ENCODE results near the gene CNTNAP4.

DNA sequence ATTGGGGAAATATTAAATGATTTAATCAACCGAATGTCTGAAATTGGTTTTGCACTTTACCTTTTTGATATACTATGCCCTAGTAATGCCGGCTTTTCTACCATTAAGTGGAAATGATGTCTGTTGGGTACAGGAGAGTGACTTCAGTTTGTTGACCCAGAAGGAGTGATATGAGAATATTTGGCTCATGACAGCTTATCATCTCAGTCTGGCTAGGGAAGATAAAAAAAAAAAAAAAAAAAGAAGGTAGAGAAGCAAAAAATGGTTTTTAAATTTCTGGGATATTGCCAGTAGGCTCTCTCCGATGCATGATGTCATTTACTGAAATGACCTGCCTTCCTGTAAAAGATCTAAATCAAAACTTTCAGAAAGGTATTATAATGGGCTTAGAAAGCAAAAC is 69.0 kb downstream of the CNTNAP4 start:
- no peak for TF ChIP-seq POLR2AphosphoS5 (IDR thresholded peaks at IDR 0.05; ENCODE audit: low read depth, low read length)
- TF ChIP-seq, protein P1, sequence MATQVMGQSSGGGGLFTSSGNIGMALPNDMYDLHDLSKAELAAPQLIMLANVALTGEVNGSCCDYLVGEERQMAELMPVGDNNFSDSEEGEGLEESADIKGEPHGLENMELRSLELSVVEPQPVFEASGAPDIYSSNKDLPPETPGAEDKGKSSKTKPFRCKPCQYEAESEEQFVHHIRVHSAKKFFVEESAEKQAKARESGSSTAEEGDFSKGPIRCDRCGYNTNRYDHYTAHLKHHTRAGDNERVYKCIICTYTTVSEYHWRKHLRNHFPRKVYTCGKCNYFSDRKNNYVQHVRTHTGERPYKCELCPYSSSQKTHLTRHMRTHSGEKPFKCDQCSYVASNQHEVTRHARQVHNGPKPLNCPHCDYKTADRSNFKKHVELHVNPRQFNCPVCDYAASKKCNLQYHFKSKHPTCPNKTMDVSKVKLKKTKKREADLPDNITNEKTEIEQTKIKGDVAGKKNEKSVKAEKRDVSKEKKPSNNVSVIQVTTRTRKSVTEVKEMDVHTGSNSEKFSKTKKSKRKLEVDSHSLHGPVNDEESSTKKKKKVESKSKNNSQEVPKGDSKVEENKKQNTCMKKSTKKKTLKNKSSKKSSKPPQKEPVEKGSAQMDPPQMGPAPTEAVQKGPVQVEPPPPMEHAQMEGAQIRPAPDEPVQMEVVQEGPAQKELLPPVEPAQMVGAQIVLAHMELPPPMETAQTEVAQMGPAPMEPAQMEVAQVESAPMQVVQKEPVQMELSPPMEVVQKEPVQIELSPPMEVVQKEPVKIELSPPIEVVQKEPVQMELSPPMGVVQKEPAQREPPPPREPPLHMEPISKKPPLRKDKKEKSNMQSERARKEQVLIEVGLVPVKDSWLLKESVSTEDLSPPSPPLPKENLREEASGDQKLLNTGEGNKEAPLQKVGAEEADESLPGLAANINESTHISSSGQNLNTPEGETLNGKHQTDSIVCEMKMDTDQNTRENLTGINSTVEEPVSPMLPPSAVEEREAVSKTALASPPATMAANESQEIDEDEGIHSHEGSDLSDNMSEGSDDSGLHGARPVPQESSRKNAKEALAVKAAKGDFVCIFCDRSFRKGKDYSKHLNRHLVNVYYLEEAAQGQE (IDR thresholded peaks at IDR 0.05; ENCODE audit: insufficient read depth in 1 of 2, low read depth in 2 of 2, low read length in 2 of 2): no peak
- TF ChIP-seq TAF1 (IDR thresholded peaks at IDR 0.05; ENCODE audit: borderline replicate concordance, insufficient read depth, low read length): no peak
- TF ChIP-seq SIN3A (IDR thresholded peaks at IDR 0.05; ENCODE audit: borderline replicate concordance, insufficient read depth, low read length): no peak
- no peak for TF ChIP-seq FOXP2 (optimal IDR thresholded peaks at IDR 0.05; ENCODE audit: borderline replicate concordance, extremely low read depth, extremely low read length, insufficient read depth)
